GM12864 (cell line): ENCODE measurements around the gene BANF1.

Experiments used
- DNase-seq: peaks from one replicate; pipeline ENCODE4 v3.0.0-alpha.2; 2011; ENCODE audit warnings: low read depth
- H3K4me3 ChIP-seq: 2 replicates; pipeline ENCODE4 v1.5.1; 2011; ENCODE audit warnings: mild to moderate bottlenecking, low read depth, low read length, control low read depth
- TF ChIP-seq, protein P1 (sequence below): IDR thresholded peaks from 2 replicates; pipeline ENCODE4 v1.5.1; 2011; ENCODE audit warnings: low read depth, mild to moderate bottlenecking, moderate library complexity, low read length, control low read depth, inconsistent platforms; ENCODE audit errors: missing control alignments

The BANF1 gene

DNA sequence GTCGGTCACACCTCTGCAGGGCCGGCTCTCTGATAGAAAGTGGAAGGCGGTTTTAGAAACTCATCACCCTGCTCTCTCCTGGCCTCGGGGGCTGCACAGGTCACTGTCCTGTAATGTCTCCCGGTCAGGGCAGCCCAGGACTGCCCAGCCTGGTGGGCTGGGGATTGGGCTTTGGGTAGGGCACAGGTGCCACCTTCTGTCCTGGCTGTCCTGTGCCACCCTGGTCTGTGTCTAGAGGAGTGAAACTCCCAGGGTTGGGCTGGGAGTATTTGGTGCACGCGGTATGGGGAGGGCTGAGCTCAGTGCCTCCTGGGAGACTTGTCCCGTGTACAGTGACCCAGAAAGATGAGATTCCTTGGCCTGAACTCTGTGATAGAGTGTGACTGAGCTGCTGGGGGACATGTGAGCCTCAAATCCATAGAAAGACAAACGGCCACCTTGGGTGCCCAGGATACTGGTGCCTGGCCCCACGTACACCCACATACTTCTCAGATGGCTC is 23.0 kb upstream of the BANF1 start:
- H3K4me3 ChIP-seq: no peak overlapping the region
- no peak for DNase-seq
- TF ChIP-seq, protein P1, sequence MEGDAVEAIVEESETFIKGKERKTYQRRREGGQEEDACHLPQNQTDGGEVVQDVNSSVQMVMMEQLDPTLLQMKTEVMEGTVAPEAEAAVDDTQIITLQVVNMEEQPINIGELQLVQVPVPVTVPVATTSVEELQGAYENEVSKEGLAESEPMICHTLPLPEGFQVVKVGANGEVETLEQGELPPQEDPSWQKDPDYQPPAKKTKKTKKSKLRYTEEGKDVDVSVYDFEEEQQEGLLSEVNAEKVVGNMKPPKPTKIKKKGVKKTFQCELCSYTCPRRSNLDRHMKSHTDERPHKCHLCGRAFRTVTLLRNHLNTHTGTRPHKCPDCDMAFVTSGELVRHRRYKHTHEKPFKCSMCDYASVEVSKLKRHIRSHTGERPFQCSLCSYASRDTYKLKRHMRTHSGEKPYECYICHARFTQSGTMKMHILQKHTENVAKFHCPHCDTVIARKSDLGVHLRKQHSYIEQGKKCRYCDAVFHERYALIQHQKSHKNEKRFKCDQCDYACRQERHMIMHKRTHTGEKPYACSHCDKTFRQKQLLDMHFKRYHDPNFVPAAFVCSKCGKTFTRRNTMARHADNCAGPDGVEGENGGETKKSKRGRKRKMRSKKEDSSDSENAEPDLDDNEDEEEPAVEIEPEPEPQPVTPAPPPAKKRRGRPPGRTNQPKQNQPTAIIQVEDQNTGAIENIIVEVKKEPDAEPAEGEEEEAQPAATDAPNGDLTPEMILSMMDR: no peak

DNA sequence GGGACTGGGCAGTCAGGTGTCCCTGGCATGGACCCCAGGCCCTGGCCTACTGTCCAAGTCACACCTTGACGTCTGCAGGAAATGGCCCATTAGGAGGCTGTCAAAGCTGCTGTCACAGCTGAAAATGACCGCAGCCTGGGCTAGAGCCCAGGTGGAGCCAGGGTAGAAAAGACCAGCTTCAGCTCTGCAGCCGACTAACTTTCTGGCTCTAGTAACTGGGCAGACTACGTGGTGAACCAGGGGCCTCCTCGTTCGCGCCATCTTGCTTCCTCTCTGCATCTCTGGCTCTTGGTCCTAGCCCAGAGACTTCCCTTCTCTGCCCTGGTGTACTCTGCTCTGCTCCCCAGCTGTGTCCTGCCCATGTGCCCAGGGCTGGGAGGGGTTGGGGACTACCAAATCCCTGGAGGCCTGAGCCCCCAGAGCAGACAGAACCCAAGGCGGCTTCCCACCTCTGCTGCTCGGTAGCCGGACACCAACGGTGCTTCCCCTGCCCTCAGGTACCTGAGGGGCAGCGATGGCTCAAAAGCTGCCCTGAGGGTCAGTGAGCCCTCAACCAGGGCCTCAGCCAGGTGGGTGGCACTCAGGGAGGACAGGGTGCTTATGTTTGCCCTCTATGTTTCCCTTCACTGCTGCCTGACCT is 21.1 kb upstream of the BANF1 start:
- no peak for DNase-seq
- TF ChIP-seq, protein P1: no peak
- H3K4me3 ChIP-seq: no peak overlapping the region

DNA sequence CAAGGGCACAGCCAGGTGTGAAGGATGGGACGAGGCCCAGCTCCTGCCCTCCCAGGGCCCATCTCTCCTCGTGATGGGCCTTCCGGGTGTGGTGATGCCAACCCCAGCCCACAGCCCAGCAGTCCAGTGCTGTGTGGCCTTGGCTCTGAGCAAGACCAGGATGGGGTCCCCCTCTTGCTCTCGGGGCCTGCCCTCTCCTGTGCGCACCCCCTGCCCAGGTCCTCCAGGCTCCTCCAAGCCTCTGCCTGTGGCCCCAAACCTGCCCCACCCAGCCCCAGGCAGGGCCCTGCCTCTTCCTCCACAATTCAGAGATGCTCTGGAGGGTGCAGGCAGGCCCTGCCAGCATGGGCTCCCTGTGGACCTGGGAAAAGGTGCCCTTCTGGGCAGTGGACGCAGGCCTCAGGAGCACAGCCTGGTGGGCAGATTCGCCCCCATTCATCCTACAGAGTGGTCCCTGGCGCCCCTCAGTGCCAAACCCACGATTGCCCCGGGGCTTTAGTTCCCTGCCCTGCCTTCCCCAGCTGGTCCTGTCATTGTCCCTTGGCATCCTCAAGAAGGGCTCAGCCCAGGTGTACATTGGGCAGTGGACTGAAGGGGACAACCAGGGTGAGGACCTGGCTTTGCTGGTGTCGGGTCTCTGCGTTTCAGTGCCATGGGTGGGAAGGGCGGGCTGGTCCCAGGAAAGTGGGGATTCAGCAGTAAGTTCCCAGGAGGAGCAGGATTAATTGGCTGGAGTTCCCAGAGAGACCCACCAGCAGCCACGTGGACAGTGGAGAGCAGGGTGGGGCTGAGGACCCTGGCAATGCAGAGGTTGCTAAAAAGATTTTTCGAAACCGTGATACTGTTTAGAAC is 20.1 kb upstream of the BANF1 start:
- no peak overlapping the region for H3K4me3 ChIP-seq
- TF ChIP-seq, protein P1: no peak
- no peak for DNase-seq

DNA sequence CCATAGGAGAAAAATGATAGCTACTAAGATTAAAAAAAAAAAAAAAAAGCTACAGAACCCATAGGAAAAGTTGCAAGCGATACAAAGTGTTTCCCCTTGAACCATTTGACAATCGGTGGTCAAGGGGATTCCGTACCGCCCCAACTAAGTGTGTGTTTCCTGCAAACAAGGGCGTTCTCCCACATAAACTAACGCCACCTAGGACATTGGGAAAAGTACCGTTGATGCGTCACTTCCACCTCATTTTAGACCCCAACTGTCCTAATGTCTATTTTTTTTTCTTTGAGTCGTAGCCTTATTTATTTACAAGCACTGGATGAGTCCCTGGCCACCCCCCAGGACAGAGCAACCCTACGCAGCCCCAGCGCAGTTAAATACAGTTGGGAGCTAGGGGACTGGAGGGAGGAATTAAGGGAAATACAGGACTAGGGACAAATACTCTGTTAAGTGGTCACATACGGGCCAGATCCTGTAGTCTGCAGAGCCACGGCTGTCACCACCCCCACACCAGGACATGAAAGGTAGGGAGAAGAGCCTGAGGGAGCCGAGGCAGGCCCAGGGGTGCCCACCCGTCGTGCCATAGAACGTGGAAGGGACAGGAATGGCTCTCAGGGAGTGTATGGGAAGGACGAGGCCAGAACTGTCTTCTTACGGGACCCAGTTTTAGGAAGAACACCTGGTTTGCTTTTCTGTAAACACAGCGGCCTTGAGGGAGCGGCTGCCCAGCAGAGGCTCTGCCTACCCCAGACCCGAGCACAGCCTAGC is 19.3 kb upstream of the BANF1 start:
- TF ChIP-seq, protein P1: no peak
- no peak for DNase-seq
- no peak overlapping the region for H3K4me3 ChIP-seq

DNA sequence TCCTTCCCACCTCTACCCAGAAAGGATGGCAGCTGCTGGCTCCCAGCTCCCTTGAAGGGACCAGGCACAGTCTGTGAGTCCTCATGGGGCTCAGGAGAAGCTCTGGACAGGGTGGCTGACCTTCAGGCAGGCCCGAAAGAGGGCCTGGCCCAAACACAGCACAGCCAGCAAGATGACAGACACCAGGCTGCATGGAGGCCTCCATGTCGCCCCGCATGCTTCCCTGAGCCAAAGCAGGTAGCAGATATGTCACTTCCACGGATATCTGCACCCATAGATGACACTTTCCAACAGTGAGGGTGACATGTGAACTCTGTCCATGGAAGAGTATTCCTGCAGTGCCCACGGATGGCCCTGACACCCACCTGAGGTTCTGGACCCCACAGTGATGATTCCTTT is 18.7 kb upstream of the BANF1 start:
- TF ChIP-seq, protein P1: no peak
- DNase-seq: no peak
- no peak overlapping the region for H3K4me3 ChIP-seq

DNA sequence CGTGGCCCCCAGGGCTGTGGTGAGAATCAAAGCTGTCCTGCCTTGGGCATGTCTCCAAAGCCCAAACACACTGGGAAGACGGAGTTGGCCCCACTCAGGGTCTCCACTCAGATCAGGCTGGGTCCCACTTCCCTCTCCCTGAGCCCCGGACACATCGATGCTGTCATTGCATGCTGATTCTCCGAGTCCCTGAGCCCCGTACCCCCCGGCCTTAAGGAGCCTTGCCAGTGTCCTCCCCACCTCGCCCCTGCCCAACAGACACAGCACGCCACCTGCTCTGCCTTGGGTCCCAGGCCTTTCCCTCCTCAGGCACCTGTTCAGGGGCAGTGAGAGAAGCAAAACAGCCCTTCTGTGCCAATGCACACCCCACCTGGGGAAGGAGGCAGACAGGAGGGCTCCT is 15.0 kb upstream of the BANF1 start:
- TF ChIP-seq, protein P1: no peak
- no peak for DNase-seq
- H3K4me3 ChIP-seq: no peak overlapping the region
